Parietal lobe (tissue), 2 donors: Measurements from ENCODE around the gene CLCC1. TPM values are rescaled to one million over a fixed set of nuclear protein-coding genes. Genes with fewer than 3 reads are reported as not detected.

Source experiments
- small RNA-seq: library from RNA; depleted of rRNA; stranded (forward); fragments of <200 nt; gene quantifications from one replicate; pipeline ENCODE3, GENCODE V24; 2014; ENCODE audit warnings: low replicate concordance
- total RNA-seq: library from RNA; depleted of rRNA; stranded (reverse); fragments of >200 nt; gene quantifications from one replicate; pipeline ENCODE4 v1.2.3, GENCODE V29; 2014

The CLCC1 gene
- 39.1 TPM for total RNA-seq

GRCh38 chr1:108963052-108963686, at the start of gene CLCC1:
Gene CLCC1, minus strand, starts transcription at chr1:108963484. Its CDS starts 13,047 bp downstream, at chr1:108950437.

Small RNA genes lying within 50 kb of the gene (small RNA-seq; reads per million reads assigned to genes)
- not detected for gene BX679664.2

Other genes with a start within 250 kb of the CLCC1 start
- gene STXBP3, start 216.8 kb downstream of the CLCC1 start, total RNA-seq, result 40.7 TPM
- 5.6 TPM for gene AKNAD1, start 106.4 kb downstream of the CLCC1 start, total RNA-seq
- gene GPSM2, start 86.5 kb downstream of the CLCC1 start, total RNA-seq, result 39.1 TPM
- gene WDR47, start 78.6 kb upstream of the CLCC1 start, total RNA-seq, result 211 TPM
- gene TAF13, start 112.5 kb upstream of the CLCC1 start, total RNA-seq, result 35.4 TPM
- gene TMEM167B, start 127.3 kb upstream of the CLCC1 start, total RNA-seq, result 31.3 TPM
- gene ELAPOR1, start 150.6 kb upstream of the CLCC1 start, total RNA-seq, result 44.8 TPM